Liver (tissue), 9 donors: ENCODE data around the gene DOCK6. TPM values are rescaled to one million over a fixed set of nuclear protein-coding genes. Genes with fewer than 3 reads are reported as not detected.

Experiments
- DNase-seq: peaks from one replicate; pipeline ENCODE4 v3.0.0-alpha.2; 2017; ENCODE audit warnings: low spot score
- H3K27ac ChIP-seq, 2 donors: one replicate each; pipeline ENCODE4 v1.7.0; 2013; ENCODE audit warnings: inconsistent platforms in 2 of 2, low read length in 2 of 2, control low read depth in 1 of 2, low read depth in 1 of 2, mild to moderate bottlenecking in 1 of 2
- H3K27me3 ChIP-seq, 4 donors: one replicate each; pipeline versions ENCODE4 v1.6.1 to v1.7.0; 2013; ENCODE audit warnings: low read length in 3 of 4, inconsistent platforms in 1 of 4, mild to moderate bottlenecking in 1 of 4, moderate library complexity in 1 of 4; ENCODE audit not compliant: control insufficient read depth in 4 of 4, insufficient read depth in 4 of 4
- H3K36me3 ChIP-seq, 4 donors: one replicate each; pipeline versions ENCODE4 v1.6.1 to v1.7.0; 2013; ENCODE audit warnings: low read length in 3 of 4, mild to moderate bottlenecking in 3 of 4, low read depth in 1 of 4, moderate library complexity in 1 of 4; ENCODE audit not compliant: control insufficient read depth in 4 of 4, insufficient read depth in 3 of 4
- H3K4me1 ChIP-seq, 4 donors: one replicate each; pipeline versions ENCODE4 v1.6.1 to v1.7.0; 2013; ENCODE audit warnings: low read length in 3 of 4, mild to moderate bottlenecking in 3 of 4, moderate library complexity in 1 of 4; ENCODE audit not compliant: control insufficient read depth in 4 of 4, insufficient read depth in 4 of 4
- H3K4me3 ChIP-seq, 3 donors: one replicate each; pipeline versions ENCODE4 v1.6.1 to v1.7.0; 2013; ENCODE audit warnings: low read length in 3 of 3, control low read depth in 1 of 3, low read depth in 1 of 3, mild to moderate bottlenecking in 1 of 3
- H3K9ac ChIP-seq, 2 donors: one replicate each; pipeline ENCODE4 v1.7.0; 2013; ENCODE audit warnings: low read length in 2 of 2, mild to moderate bottlenecking in 2 of 2, moderate library complexity in 2 of 2, control low read depth in 1 of 2, low read depth in 1 of 2
- H3K9me3 ChIP-seq, 4 donors: one replicate each; pipeline versions ENCODE4 v1.6.1 to v1.7.0; 2013; ENCODE audit warnings: low read length in 3 of 4; ENCODE audit not compliant: control insufficient read depth in 4 of 4
- EGR1 ChIP-seq, 2 donors: IDR thresholded peaks; 2 replicates each; pipeline ENCODE4 v1.6.1; 2016 to 2018; ENCODE audit warnings: antibody characterized with exemption in 2 of 2, low read depth in 2 of 2
- FOXA1 ChIP-seq: IDR thresholded peaks from 2 replicates; pipeline ENCODE4 v1.6.1; 2016; ENCODE audit warnings: antibody characterized with exemption
- HNF4A ChIP-seq, 2 donors: conservative IDR thresholded peaks; 2 replicates each; pipeline ENCODE4 v1.6.1; 2016; ENCODE audit warnings: antibody characterized with exemption in 2 of 2, mild to moderate bottlenecking in 2 of 2
- HNF4G ChIP-seq: IDR thresholded peaks from 2 replicates; pipeline ENCODE4 v1.6.1; 2016; ENCODE audit warnings: antibody characterized with exemption
- RXRA ChIP-seq, 2 donors: IDR thresholded peaks; 2 replicates each; pipeline ENCODE4 v1.6.1; 2017 to 2018; ENCODE audit warnings: antibody characterized with exemption in 2 of 2, mild to moderate bottlenecking in 1 of 2
- SP1 ChIP-seq: IDR thresholded peaks from 2 replicates; pipeline ENCODE4 v1.6.1; 2018; ENCODE audit warnings: antibody characterized with exemption, mild to moderate bottlenecking
- TAF1 ChIP-seq: conservative IDR thresholded peaks from 2 replicates; pipeline ENCODE4 v1.6.1; 2016; ENCODE audit warnings: antibody characterized with exemption, mild to moderate bottlenecking
- YY1 ChIP-seq: IDR thresholded peaks from 2 replicates; pipeline ENCODE4 v1.6.1; 2016; ENCODE audit warnings: antibody characterized with exemption, mild to moderate bottlenecking
- WGBS: extraction: QIAGEN DNeasy Blood & Tissue Kit; methylation state at CpG from one replicate; pipeline ENCODE4 v1.1.7; 2013; 5-methylcytosine and 5-hydroxymethylcytosine counted together
- polyA plus RNA-seq, 2 donors: library from polyadenylated mRNA; stranded (reverse) in 1 of 2; unstranded in 1 of 2; fragments of 200-250 nt in 1 of 2; fragments of >200 nt in 1 of 2; fragmentation: Nextera tagmentation in 1 of 2; extraction: Ambion mirVana in 1 of 2; gene quantifications; one replicate each; pipeline versions ENCODE4 v1.2.1 to v1.2.3, GENCODE V29; 2013 to 2015
- total RNA-seq, 2 donors: library from RNA; depleted of rRNA; stranded (reverse); fragments of >200 nt; gene quantifications; one replicate each; pipeline ENCODE4 v1.2.3, GENCODE V29; 2014
- TF ChIP-seq, protein P1 (sequence below): IDR thresholded peaks from 2 replicates; pipeline ENCODE4 v1.6.1; 2016; ENCODE audit warnings: antibody characterized with exemption, mild to moderate bottlenecking
- TF ChIP-seq, protein P2 (sequence below): IDR thresholded peaks from 2 replicates; pipeline ENCODE4 v1.6.1; 2016; ENCODE audit warnings: antibody characterized with exemption
- donor health status: healthy.
- donor health status: healthy.
- donor health status: healthy.
- donor health status: healthy.
- donor health status: healthy.

The DOCK6 gene
- total and polyA plus RNA-seq, 4 donors: 4.9 to 15.8 (median 13.7) TPM

- WGBS: 4% methylated on average over 50 of the region's 50 CpGs
- H3K27ac ChIP-seq: peak within 1 kb of the TSS; percentile 19 to 55
- peak within 1 kb of the TSS; percentile 35 to 65 (median 59) for H3K4me3 ChIP-seq
- DNase-seq: peak; percentile 92
- TF ChIP-seq HNF4A (conservative IDR thresholded peaks at IDR 0.05) (no peak), RXRA (IDR thresholded peaks at IDR 0.05) (peak in 1 of 2 donors; percentile 20), YY1 (peak; percentile 94), SP1 (peak; percentile 92)
- TF ChIP-seq, protein P1, sequence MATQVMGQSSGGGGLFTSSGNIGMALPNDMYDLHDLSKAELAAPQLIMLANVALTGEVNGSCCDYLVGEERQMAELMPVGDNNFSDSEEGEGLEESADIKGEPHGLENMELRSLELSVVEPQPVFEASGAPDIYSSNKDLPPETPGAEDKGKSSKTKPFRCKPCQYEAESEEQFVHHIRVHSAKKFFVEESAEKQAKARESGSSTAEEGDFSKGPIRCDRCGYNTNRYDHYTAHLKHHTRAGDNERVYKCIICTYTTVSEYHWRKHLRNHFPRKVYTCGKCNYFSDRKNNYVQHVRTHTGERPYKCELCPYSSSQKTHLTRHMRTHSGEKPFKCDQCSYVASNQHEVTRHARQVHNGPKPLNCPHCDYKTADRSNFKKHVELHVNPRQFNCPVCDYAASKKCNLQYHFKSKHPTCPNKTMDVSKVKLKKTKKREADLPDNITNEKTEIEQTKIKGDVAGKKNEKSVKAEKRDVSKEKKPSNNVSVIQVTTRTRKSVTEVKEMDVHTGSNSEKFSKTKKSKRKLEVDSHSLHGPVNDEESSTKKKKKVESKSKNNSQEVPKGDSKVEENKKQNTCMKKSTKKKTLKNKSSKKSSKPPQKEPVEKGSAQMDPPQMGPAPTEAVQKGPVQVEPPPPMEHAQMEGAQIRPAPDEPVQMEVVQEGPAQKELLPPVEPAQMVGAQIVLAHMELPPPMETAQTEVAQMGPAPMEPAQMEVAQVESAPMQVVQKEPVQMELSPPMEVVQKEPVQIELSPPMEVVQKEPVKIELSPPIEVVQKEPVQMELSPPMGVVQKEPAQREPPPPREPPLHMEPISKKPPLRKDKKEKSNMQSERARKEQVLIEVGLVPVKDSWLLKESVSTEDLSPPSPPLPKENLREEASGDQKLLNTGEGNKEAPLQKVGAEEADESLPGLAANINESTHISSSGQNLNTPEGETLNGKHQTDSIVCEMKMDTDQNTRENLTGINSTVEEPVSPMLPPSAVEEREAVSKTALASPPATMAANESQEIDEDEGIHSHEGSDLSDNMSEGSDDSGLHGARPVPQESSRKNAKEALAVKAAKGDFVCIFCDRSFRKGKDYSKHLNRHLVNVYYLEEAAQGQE: peak; percentile 17
- no peak within 1 kb of the TSS for H3K9ac ChIP-seq
- peaks cover 9 to 53% (median 33%) of the 10 kb centered on the region in 4 donors for H3K4me1 ChIP-seq
- no peaks in the 10 kb centered on the region for H3K9me3 ChIP-seq
- no peaks in the 10 kb centered on the region for H3K36me3 ChIP-seq
- H3K27me3 ChIP-seq: no peaks in the 10 kb centered on the region
Observed at GRCh38 chr19:11155373-11156120, 106.8 kb downstream of the DOCK6 start, which contains the start of gene SPC24. TSS of gene SPC24 (minus strand) at chr19:11155782. CDS start at chr19:11155776, 6 bp downstream.

- Histone ChIP-seq H3K36me3 (no peaks in the 10 kb centered on the region), H3K9me3 (no peaks in the 10 kb centered on the region), H3K27me3 (no peaks in the 10 kb centered on the region), H3K9ac (no peak overlapping the region), H3K4me1 (peaks cover 9 to 45% (median 27%) of the 10 kb centered on the region in 4 donors), H3K4me3 (no peak overlapping the region), H3K27ac (peak overlapping the region; percentile 19 to 55)
- DNase-seq: no peak
- no peak for TF ChIP-seq EGR1 (IDR thresholded peaks at IDR 0.05; ENCODE audit: low read depth in 2 of 2)
- no peak for TF ChIP-seq HNF4G
- TF ChIP-seq TAF1: no peak
- TF ChIP-seq YY1: no peak
- peak; percentile 82 to 85 for TF ChIP-seq RXRA (IDR thresholded peaks at IDR 0.05)
- TF ChIP-seq, protein P2, sequence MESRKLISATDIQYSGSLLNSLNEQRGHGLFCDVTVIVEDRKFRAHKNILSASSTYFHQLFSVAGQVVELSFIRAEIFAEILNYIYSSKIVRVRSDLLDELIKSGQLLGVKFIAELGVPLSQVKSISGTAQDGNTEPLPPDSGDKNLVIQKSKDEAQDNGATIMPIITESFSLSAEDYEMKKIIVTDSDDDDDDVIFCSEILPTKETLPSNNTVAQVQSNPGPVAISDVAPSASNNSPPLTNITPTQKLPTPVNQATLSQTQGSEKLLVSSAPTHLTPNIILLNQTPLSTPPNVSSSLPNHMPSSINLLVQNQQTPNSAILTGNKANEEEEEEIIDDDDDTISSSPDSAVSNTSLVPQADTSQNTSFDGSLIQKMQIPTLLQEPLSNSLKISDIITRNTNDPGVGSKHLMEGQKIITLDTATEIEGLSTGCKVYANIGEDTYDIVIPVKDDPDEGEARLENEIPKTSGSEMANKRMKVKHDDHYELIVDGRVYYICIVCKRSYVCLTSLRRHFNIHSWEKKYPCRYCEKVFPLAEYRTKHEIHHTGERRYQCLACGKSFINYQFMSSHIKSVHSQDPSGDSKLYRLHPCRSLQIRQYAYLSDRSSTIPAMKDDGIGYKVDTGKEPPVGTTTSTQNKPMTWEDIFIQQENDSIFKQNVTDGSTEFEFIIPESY: no peak
- TF ChIP-seq FOXA1: no peak
- 37% methylated on average over 6 of the region's 6 CpGs for WGBS
Observed at GRCh38 chr19:11154683-11155047, 107.7 kb downstream of the DOCK6 start.
